Fibroblast of skin of abdomen (primary cell): Measurements from ENCODE around the gene FEZF1.
A peak's percentile ranks its signal among the peaks of the same experiment; 100 is the strongest.
"Not testable (repeated sequence)": the region's sequence is repeated elsewhere in the genome, so short reads cannot be mapped to it uniquely, and the experiment has no call there.

Experiments used
- DNase-seq: peaks from one replicate; pipeline ENCODE4 v3.0.0-alpha.2; 2013

FEZF1 gene

GRCh38 chr7:122306320-122307227 lies 2.0 kb upstream of the FEZF1 start:
- no peak for DNase-seq

GRCh38 chr7:122305475-122306319 lies 1.1 kb upstream of the FEZF1 start:
- DNase-seq = no peak

DNA sequence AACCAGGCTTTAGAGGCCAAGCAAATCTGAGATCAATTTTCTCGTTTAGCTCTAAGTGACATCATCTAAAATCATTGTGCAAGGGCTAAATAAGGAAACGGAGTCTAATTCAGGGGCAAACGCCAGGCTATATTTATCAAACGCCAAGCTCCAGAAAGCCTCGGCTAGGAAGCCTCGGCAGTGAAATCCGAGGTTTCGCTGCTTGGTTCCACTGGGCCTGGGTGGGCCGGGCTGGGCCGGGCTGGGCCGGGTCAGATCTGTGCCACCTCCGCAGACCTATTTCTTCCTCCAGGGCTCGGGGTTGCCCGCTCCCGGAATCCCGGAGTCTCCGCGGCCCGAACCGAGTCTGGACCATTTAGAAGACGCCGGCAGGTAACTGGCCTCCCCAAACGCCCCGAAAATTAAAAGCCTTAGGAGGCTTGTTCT lies 459 bp upstream of the FEZF1 start:
- peak; percentile 6 for DNase-seq

- DNase-seq = no peak
Observed at GRCh38 chr7:122303531-122304318, 825 bp downstream of the FEZF1 start.

GRCh38 chr7:122302761-122303530 lies 1.6 kb downstream of the FEZF1 start:
- DNase-seq = no peak

DNA sequence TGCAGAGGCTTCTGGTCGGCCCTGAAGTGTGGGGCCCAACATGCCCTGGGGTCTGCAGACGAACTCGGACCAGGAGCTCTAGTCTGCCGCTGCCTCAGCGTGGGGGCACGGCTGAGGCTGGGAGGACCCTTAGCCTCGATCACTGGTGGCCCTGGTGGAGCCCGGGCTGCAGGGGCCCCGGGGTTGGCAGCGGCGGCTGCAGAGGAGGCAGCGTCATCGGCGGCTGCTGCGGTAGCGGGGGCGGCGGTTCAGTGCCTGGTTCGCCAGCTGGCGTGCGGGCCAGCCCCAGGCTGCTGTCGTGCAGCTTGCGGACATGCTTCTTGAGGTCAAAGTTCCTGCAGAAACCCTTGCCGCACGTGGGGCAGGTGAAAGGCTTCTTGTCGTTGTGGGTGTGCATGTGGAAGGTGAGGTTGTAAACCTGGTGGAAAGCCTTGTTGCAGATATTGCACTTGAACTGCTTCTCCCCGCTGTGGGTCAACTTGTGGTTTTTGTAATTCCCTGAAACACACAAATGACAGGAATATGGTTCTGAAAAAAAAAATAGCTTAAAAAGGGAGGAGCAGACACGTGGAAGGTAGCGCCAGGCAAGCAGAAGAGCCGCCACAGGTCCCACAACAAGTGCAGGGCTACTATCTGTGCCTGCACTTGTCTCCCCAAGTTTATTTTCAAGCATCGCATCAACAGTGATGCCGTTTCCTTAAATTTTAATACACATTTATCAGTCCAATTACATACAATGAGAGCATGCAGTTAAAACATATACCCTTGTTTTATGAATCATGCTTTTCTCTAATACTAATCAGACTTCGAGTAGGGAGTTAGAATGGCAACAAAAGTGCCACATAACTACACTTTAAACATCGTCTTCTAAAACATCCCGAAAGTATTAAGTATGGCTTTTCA lies 2.4 kb downstream of the FEZF1 start:
- no peak for DNase-seq

DNA sequence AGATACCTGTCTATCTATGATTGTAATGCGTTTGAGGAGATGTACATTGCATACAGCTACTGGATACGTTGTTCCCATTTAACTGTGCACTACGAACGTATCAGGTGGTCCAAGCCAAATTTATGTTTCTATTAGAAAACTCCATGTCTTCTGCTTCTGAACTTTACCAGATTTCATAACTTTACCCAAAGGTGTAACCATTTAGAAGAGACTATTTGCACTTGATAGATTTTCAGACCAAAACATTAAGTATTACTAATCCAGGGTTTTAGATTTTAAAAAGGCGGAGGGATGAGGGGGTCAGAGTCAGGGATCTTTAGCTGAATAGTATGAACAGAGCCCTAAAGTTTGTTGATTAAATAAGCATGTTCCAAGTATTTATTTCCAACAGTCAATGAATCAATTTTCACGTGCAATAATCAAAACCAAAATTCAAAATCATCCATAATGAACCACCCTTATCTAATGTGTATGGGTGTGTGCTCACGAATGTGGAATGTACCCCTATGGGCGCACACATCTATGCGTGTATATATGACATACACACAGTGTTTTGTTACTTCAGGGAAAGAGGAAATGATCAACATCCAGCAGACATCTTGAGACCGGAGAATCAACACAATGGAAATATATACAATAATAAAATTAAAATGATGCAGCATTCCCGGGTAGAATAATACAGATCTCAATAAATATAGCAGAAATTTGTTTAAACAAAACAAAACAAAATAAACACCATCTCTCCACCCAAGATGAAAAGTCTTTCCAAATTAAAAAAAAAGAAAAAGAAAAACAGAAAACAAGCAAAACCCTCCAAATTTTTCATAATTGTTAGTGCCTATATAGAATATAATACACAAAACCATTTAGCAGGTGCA lies 3.4 kb downstream of the FEZF1 start:
- no peak for DNase-seq

- DNase-seq = no peak
Observed at GRCh38 chr7:122300211-122300932, 4.2 kb downstream of the FEZF1 start.

DNA sequence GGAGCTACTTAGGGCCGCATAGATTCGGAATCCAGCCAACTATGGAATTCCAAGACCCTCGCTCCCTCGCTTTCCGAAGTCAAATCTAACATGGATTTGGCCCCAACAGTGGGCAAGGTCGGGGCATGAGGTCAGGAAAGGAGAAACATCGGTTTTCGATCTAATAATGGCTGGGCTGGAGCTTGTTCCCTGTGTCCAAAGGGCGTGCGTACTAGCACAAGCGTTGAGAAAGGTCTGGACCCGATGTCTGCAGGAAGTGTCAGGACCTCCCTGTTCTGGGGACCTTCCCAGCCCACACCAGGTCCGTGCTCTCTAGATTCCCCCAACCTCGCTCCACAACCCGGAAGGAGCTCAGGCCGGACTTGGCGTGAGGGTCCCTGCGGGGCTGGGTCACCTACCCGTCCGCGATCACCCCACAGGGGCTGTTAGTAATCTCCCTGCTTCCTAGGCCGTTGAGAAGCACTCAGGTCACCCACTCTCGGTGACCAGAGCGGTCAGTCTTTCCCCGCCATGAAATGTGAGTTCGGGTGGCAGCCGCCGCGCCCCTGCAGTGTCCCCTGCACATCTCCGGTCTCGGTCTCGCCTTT lies 4.8 kb downstream of the FEZF1 start:
- DNase-seq = no peak

- DNase-seq = no peak
Observed at GRCh38 chr7:122298618-122299017, 5.9 kb downstream of the FEZF1 start.

DNA sequence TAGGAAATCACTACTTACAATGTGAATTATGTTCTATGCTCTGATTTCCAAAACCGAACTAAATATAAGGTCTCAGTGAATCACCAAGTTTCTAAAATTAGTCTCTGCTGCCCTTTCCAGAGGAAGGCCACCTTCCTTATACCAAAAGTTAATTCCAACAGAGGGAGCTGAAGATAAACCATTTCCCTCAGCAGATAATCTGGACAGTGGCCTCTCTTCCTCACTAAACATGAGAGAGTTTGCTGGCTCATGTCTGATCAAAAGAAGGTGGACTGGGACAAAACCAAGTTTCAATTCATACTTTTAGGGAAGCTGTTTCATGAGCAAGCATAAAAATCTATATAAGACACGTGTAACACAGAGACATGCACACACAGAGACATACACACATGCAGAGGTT lies 6.4 kb downstream of the FEZF1 start:
- DNase-seq = no peak

DNA sequence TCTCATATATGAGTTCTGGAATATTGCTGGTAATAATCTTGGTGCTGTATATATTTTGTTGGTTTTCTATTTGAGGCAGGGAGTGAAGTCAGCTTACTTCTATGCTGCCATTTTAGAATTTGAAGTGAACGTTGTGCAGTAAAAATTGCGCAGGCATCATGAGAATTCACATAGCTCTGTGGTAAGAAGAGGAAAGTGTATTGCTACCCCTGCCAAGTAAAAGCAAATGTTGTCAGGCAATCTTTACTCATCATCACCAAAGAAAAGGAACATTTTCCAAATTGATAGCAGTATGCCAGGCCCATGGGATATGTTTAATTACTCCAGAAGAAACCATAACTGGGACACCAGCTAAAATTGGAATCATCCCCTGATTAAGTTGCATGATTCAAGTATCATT lies 13.4 kb downstream of the FEZF1 start:
- no peak for DNase-seq

DNA sequence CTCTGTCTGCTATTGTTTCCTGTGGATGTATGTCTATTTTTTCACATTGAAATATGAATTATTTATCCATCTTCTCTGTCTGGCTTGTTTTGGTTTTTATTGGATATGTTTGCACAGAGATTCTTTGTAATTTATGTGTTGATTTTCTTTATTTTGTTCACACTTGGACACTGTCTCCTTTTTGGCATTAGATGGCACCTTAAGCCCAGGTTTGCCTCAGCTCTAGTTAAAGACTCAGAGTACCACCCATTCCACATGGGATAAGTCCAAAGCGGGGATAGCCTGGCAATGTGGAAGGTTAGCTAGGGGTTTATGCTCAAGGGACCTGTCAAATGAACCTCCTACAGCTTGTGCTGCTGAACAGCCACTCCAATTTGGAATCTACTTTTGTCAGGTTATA lies 14.1 kb downstream of the FEZF1 start:
- DNase-seq = no peak

GRCh38 chr7:122289426-122289825 lies 15.1 kb downstream of the FEZF1 start:
- DNase-seq = no peak

GRCh38 chr7:122284608-122285007 lies 19.9 kb downstream of the FEZF1 start:
- DNase-seq = not testable (repeated sequence)

DNA sequence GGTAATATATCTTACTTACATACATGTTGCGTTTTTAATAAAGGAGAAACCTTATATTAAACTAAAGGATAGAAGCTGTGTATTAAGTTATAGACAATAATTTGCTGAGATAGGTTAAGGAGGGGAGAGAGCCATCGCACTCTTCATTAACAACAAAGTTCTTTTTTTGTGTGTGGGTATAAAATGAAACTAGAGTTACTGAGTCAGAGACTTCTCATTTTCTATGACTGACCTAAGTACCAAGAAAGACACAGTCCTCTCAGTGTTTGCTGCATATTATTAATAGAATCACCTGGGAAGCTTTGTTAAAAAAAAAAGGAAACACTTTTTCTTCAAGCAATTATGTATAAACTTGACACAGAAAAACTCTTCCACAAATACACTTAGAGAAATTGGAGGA lies 31.4 kb downstream of the FEZF1 start:
- DNase-seq = no peak

DNA sequence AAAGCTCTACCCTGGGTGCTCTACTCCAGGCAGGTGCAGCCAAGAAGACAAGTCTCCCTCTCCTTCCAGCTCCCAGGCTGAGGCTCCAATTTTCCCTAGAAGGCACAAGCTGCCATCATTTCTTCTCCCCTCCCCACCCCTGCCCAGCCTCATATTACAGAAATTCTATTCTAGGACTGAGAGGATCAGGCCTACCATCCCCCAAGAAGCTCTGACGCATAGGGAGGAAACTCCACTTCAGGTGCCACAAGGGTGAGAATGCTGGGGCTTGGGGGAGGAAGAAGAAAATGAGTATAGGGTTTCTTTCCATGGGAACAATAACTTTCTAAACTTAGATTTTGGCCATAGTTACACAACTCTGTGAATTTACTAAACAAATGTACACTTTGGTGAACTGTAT lies 35.3 kb downstream of the FEZF1 start:
- DNase-seq = no peak

DNA sequence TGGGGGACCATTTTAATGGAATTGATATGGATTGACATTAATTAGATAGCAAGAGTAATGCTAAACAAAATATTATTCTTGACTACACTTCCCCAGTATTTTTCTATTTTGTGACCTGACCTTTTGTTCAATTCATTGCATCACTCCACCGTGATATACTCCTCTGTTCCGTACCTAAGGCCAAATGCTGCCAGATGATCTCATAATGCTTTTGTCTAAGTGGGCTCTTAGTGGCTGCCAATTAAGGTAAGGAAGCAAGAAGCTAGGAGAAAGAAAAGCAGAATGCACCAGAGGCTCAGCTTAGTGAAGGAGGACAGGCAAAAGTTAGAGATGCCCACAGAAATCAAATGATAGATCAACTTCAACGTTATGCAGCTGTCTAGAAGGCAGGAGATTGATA lies 36.4 kb downstream of the FEZF1 start:
- no peak for DNase-seq

DNA sequence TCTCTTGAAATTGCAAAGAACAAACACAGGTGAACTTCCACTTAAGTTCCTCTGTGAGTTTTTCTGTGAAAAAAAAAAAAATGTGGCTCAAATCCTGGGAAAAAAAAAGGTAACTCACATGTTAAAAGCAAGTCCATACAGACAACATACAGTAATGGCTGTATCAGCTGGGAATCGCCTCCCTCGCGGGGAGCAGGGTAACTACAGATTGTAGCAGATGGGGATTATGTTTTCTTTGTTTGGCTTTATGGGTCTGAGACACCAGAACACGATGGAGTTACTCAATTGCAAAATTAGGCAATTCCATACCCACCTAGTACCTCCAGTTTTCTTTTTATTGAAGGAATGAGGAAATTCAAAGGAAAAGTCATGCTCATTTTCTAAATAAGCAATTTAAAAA lies 42.3 kb downstream of the FEZF1 start:
- no peak for DNase-seq
